Adrenal gland (tissue), 5 donors: ENCODE data around the gene PPM1B.

Experiments used
- CTCF ChIP-seq, 6 experiments: fragments of 450-650 bp in 4 of 6; fragments of 200-600 bp in 2 of 6; sonication (generic) in 1 of 6; IDR thresholded peaks; 1 replicate in 5 of 6; 2 replicates in 1 of 6; pipeline versions ENCODE4 v1.5.1 to v1.8.0; 2016 to 2021; ENCODE audit warnings: antibody characterized with exemption in 6 of 6, mild to moderate bottlenecking in 2 of 6, moderate library complexity in 1 of 6
- POLR2A ChIP-seq, 2 donors: fragments of 450-650 bp; IDR thresholded peaks; one replicate each; pipeline ENCODE4 v1.6.1; 2017; ENCODE audit warnings: antibody characterized with exemption in 2 of 2, mild to moderate bottlenecking in 2 of 2, moderate library complexity in 1 of 2
- donor health status: DM: no; HTN: no; CAD: no.

GRCh38 chr2:44245083-44245861 is 76.6 kb downstream of the PPM1B start:
- TF ChIP-seq CTCF (IDR thresholded peaks at IDR 0.05) = no peak
- no peak for TF ChIP-seq POLR2A (IDR thresholded peaks at IDR 0.05)
